Measurements from ENCODE around the gene TYW3.

The TYW3 gene

GRCh38 chr1:74811436-74812179, 78.7 kb downstream of the TYW3 start:
- DNase-seq: peak; percentile 87

GRCh38 chr1:74812180-74812541, 79.2 kb downstream of the TYW3 start:
- peak; percentile 70 for DNase-seq
